GM23338 (cell line): Measurements from ENCODE around the gene C5orf24.

ENCODE experiments used
- CREB1 ChIP-seq: fragments of 250-450 bp; sonication (Bioruptor Pico); IDR thresholded peaks from 2 replicates; pipeline ENCODE4 v1.5.0; 2020; ENCODE audit warnings: low read depth, mild to moderate bottlenecking, moderate library complexity
- EZH2 ChIP-seq: fragments of 200-600 bp; sonication (generic); IDR thresholded peaks from one replicate; pipeline ENCODE4 v1.8.0; 2017; ENCODE audit warnings: antibody characterized with exemption, mild to moderate bottlenecking, low read depth; ENCODE audit not compliant: unreplicated experiment
- EZH2phosphoT487 ChIP-seq: fragments of 200-600 bp; sonication (generic); IDR thresholded peaks from one replicate; pipeline ENCODE4 v1.8.1; 2018; ENCODE audit warnings: antibody characterized with exemption; ENCODE audit not compliant: unreplicated experiment
- JUNB ChIP-seq: IDR thresholded peaks from one replicate; pipeline ENCODE4 v1.6.1; 2016; ENCODE audit warnings: antibody characterized with exemption; ENCODE audit not compliant: unreplicated experiment
- POLR2AphosphoS5 ChIP-seq: IDR thresholded peaks from 2 replicates; pipeline ENCODE4 v1.6.1; 2016; ENCODE audit warnings: antibody characterized with exemption, low read depth
- ZNF114 ChIP-seq: fragments of 250-450 bp; sonication (Bioruptor Pico); IDR thresholded peaks from 2 replicates; pipeline ENCODE4 v1.5.0; 2020; ENCODE audit warnings: mild to moderate bottlenecking, moderate library complexity
- ZNF331 ChIP-seq: fragments of 250-450 bp; sonication (Bioruptor Pico); IDR thresholded peaks from 2 replicates; pipeline ENCODE4 v1.5.0; 2020; ENCODE audit warnings: low read depth, mild to moderate bottlenecking, moderate library complexity
- TF ChIP-seq, protein P1 (sequence below), 2 experiments: fragments of 200-600 bp in 1 of 2; sonication (generic) in 1 of 2; conservative IDR thresholded peaks; 2 replicates each; pipeline versions ENCODE4 v1.5.1 to v1.6.1; 2016 to 2017; ENCODE audit warnings: antibody characterized with exemption in 2 of 2, low read depth in 2 of 2, mild to moderate bottlenecking in 2 of 2, moderate library complexity in 1 of 2
- TF ChIP-seq, protein P2 (sequence below): IDR thresholded peaks from one replicate; pipeline ENCODE4 v1.6.1; 2018; ENCODE audit warnings: antibody characterized with exemption; ENCODE audit not compliant: unreplicated experiment
- TF ChIP-seq, protein P3 (sequence below): fragments of 250-450 bp; sonication (Bioruptor Pico); IDR thresholded peaks from 2 replicates; pipeline ENCODE4 v1.5.0; 2020; ENCODE audit warnings: mild to moderate bottlenecking, moderate library complexity
- TF ChIP-seq, protein P4 (sequence below): IDR thresholded peaks from 2 replicates; pipeline ENCODE4 v1.6.1; 2016; ENCODE audit warnings: antibody characterized with exemption

DNA sequence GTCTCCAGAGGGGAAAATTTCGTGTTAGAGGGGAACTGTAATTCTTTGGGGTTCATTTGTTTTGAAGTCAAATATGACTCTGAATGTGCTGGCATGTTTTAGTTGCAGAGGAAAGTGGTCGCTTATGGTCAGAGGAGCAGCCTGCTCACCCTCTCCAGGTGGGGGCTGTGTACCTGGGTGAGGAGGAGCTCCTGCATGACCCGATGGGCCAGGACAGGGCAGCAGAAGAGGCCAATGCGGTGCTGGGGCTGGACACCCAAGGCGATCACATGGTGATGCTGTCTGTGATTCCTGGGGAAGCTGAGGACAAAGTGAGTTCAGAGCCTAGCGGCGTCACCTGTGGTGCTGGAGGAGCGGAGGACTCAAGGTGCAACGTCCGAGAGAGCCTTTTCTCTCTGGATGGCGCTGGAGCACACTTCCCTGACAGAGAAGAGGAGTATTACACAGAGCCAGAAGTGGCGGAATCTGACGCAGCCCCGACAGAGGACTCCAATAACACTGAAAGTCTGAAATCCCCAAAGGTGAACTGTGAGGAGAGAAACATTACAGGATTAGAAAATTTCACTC, 41.9 kb downstream of the C5orf24 start:
- TF ChIP-seq POLR2AphosphoS5 (no peak), EZH2 (no peak), ZNF114 (CRISPR knock-in tag) (no peak), EZH2phosphoT487 (no peak), ZNF331 (CRISPR knock-in tag) (no peak), JUNB (no peak), CREB1 (CRISPR knock-in tag) (no peak)
- TF ChIP-seq, protein P1, sequence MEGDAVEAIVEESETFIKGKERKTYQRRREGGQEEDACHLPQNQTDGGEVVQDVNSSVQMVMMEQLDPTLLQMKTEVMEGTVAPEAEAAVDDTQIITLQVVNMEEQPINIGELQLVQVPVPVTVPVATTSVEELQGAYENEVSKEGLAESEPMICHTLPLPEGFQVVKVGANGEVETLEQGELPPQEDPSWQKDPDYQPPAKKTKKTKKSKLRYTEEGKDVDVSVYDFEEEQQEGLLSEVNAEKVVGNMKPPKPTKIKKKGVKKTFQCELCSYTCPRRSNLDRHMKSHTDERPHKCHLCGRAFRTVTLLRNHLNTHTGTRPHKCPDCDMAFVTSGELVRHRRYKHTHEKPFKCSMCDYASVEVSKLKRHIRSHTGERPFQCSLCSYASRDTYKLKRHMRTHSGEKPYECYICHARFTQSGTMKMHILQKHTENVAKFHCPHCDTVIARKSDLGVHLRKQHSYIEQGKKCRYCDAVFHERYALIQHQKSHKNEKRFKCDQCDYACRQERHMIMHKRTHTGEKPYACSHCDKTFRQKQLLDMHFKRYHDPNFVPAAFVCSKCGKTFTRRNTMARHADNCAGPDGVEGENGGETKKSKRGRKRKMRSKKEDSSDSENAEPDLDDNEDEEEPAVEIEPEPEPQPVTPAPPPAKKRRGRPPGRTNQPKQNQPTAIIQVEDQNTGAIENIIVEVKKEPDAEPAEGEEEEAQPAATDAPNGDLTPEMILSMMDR (conservative IDR thresholded peaks at IDR 0.05; ENCODE audit: low read depth in 2 of 2) = peak in 1 of 2 experiments; percentile 20; a peak in 1 of 4 replicates
- TF ChIP-seq, protein P2, sequence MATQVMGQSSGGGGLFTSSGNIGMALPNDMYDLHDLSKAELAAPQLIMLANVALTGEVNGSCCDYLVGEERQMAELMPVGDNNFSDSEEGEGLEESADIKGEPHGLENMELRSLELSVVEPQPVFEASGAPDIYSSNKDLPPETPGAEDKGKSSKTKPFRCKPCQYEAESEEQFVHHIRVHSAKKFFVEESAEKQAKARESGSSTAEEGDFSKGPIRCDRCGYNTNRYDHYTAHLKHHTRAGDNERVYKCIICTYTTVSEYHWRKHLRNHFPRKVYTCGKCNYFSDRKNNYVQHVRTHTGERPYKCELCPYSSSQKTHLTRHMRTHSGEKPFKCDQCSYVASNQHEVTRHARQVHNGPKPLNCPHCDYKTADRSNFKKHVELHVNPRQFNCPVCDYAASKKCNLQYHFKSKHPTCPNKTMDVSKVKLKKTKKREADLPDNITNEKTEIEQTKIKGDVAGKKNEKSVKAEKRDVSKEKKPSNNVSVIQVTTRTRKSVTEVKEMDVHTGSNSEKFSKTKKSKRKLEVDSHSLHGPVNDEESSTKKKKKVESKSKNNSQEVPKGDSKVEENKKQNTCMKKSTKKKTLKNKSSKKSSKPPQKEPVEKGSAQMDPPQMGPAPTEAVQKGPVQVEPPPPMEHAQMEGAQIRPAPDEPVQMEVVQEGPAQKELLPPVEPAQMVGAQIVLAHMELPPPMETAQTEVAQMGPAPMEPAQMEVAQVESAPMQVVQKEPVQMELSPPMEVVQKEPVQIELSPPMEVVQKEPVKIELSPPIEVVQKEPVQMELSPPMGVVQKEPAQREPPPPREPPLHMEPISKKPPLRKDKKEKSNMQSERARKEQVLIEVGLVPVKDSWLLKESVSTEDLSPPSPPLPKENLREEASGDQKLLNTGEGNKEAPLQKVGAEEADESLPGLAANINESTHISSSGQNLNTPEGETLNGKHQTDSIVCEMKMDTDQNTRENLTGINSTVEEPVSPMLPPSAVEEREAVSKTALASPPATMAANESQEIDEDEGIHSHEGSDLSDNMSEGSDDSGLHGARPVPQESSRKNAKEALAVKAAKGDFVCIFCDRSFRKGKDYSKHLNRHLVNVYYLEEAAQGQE = no peak
- TF ChIP-seq, protein P3, sequence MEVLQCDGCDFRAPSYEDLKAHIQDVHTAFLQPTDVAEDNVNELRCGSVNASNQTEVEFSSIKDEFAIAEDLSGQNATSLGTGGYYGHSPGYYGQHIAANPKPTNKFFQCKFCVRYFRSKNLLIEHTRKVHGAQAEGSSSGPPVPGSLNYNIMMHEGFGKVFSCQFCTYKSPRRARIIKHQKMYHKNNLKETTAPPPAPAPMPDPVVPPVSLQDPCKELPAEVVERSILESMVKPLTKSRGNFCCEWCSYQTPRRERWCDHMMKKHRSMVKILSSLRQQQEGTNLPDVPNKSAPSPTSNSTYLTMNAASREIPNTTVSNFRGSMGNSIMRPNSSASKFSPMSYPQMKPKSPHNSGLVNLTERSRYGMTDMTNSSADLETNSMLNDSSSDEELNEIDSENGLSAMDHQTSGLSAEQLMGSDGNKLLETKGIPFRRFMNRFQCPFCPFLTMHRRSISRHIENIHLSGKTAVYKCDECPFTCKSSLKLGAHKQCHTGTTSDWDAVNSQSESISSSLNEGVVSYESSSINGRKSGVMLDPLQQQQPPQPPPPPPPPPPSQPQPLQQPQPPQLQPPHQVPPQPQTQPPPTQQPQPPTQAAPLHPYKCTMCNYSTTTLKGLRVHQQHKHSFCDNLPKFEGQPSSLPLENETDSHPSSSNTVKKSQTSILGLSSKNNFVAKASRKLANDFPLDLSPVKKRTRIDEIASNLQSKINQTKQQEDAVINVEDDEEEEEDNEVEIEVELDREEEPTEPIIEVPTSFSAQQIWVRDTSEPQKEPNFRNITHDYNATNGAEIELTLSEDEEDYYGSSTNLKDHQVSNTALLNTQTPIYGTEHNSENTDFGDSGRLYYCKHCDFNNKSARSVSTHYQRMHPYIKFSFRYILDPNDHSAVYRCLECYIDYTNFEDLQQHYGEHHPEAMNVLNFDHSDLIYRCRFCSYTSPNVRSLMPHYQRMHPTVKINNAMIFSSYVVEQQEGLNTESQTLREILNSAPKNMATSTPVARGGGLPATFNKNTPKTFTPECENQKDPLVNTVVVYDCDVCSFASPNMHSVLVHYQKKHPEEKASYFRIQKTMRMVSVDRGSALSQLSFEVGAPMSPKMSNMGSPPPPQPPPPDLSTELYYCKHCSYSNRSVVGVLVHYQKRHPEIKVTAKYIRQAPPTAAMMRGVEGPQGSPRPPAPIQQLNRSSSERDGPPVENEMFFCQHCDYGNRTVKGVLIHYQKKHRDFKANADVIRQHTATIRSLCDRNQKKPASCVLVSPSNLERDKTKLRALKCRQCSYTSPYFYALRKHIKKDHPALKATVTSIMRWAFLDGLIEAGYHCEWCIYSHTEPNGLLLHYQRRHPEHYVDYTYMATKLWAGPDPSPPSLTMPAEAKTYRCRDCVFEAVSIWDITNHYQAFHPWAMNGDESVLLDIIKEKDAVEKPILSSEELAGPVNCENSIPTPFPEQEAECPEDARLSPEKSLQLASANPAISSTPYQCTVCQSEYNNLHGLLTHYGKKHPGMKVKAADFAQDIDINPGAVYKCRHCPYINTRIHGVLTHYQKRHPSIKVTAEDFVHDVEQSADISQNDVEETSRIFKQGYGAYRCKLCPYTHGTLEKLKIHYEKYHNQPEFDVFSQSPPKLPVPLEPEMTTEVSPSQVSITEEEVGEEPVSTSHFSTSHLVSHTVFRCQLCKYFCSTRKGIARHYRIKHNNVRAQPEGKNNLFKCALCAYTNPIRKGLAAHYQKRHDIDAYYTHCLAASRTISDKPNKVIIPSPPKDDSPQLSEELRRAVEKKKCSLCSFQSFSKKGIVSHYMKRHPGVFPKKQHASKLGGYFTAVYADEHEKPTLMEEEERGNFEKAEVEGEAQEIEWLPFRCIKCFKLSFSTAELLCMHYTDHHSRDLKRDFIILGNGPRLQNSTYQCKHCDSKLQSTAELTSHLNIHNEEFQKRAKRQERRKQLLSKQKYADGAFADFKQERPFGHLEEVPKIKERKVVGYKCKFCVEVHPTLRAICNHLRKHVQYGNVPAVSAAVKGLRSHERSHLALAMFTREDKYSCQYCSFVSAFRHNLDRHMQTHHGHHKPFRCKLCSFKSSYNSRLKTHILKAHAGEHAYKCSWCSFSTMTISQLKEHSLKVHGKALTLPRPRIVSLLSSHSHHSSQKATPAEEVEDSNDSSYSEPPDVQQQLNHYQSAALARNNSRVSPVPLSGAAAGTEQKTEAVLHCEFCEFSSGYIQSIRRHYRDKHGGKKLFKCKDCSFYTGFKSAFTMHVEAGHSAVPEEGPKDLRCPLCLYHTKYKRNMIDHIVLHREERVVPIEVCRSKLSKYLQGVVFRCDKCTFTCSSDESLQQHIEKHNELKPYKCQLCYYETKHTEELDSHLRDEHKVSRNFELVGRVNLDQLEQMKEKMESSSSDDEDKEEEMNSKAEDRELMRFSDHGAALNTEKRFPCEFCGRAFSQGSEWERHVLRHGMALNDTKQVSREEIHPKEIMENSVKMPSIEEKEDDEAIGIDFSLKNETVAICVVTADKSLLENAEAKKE (CRISPR knock-in tag) = no peak
- TF ChIP-seq, protein P4, sequence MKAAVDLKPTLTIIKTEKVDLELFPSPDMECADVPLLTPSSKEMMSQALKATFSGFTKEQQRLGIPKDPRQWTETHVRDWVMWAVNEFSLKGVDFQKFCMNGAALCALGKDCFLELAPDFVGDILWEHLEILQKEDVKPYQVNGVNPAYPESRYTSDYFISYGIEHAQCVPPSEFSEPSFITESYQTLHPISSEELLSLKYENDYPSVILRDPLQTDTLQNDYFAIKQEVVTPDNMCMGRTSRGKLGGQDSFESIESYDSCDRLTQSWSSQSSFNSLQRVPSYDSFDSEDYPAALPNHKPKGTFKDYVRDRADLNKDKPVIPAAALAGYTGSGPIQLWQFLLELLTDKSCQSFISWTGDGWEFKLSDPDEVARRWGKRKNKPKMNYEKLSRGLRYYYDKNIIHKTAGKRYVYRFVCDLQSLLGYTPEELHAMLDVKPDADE = no peak
